ENCODE measurements around the gene PTPRT. TPM values are rescaled to one million over a fixed set of nuclear protein-coding genes. Genes with fewer than 3 reads are reported as not detected.
A peak's percentile ranks its signal among the peaks of the same experiment; 100 is the strongest.

PTPRT gene
- total and polyA plus RNA-seq, 2 donors (not counting 1 experiment from before 2014, with no cell fraction given), result not detected

GRCh38 chr20:42082611-42083010 is 1107.1 kb downstream of the PTPRT start:
- Histone ChIP-seq H3K36me3 (ENCODE audit: control insufficient read depth, insufficient read depth, low read length) (no peaks in the 10 kb centered on the region), H3K9me3 (ENCODE audit: control insufficient read depth, insufficient read depth, low read depth, low read length) (no peaks in the 10 kb centered on the region), H3K4me3 (replicated peaks in 1 of 4; ENCODE audit: control extremely low read depth in 1 of 4, insufficient read depth in 1 of 4, low read depth in 3 of 4, low read length in 4 of 4) (no peak overlapping the region), H3K4me2 (ENCODE audit: extremely low read depth, insufficient read depth, low read length) (no peak overlapping the region), H3K79me2 (ENCODE audit: control insufficient read depth, insufficient read depth, low read length) (no peaks in the 10 kb centered on the region), H2AFZ (ENCODE audit: low read length) (no peak overlapping the region), H4K20me1 (ENCODE audit: control insufficient read depth, extremely low read depth, insufficient read depth, low read length) (no peaks in the 10 kb centered on the region), H3K27ac (ENCODE audit: insufficient read depth, low read length) (no peak overlapping the region), H3K9ac (ENCODE audit: insufficient read depth, low read length) (no peak overlapping the region), H3K27me3 (ENCODE audit: control insufficient read depth, insufficient read depth, low read length) (no peaks in the 10 kb centered on the region), H3K4me1 (ENCODE audit: control insufficient read depth, extremely low read depth, insufficient read depth, low read length) (no peaks in the 10 kb centered on the region)
- DNase-seq (ENCODE audit: low read depth in 2 of 2), result peak in 1 of 2 donors; percentile 11
- no peak for TF ChIP-seq CTCF (conservative IDR thresholded peaks at IDR 0.05 in 1 of 2, IDR thresholded peaks at IDR 0.05 in 1 of 2; ENCODE audit: low read depth in 1 of 2, low read length in 2 of 2)
- no peak for TF ChIP-seq EZH2 (IDR thresholded peaks at IDR 0.05; ENCODE audit: low read length, missing control alignments)

- Histone ChIP-seq H3K36me3 (ENCODE audit: control insufficient read depth, insufficient read depth, low read length) (no peaks in the 10 kb centered on the region), H3K4me1 (ENCODE audit: control insufficient read depth, extremely low read depth, insufficient read depth, low read length) (no peaks in the 10 kb centered on the region), H2AFZ (ENCODE audit: low read length) (no peak overlapping the region), H3K79me2 (ENCODE audit: control insufficient read depth, insufficient read depth, low read length) (no peaks in the 10 kb centered on the region), H3K4me2 (ENCODE audit: extremely low read depth, insufficient read depth, low read length) (no peak overlapping the region), H3K27ac (ENCODE audit: insufficient read depth, low read length) (no peak overlapping the region), H4K20me1 (ENCODE audit: control insufficient read depth, extremely low read depth, insufficient read depth, low read length) (no peaks in the 10 kb centered on the region), H3K9me3 (ENCODE audit: control insufficient read depth, insufficient read depth, low read depth, low read length) (no peaks in the 10 kb centered on the region), H3K4me3 (replicated peaks in 1 of 4; ENCODE audit: control extremely low read depth in 1 of 4, insufficient read depth in 1 of 4, low read depth in 3 of 4, low read length in 4 of 4) (no peak overlapping the region), H3K27me3 (ENCODE audit: control insufficient read depth, insufficient read depth, low read length) (no peaks in the 10 kb centered on the region), H3K9ac (ENCODE audit: insufficient read depth, low read length) (no peak overlapping the region)
- no peak for DNase-seq (ENCODE audit: low read depth in 2 of 2)
- TF ChIP-seq CTCF (conservative IDR thresholded peaks at IDR 0.05 in 1 of 2, IDR thresholded peaks at IDR 0.05 in 1 of 2; ENCODE audit: low read depth in 1 of 2, low read length in 2 of 2) (no peak), EZH2 (IDR thresholded peaks at IDR 0.05; ENCODE audit: low read length, missing control alignments) (no peak)
Measured at GRCh38 chr20:42080956-42081355, 1108.8 kb downstream of the PTPRT start.

DNA sequence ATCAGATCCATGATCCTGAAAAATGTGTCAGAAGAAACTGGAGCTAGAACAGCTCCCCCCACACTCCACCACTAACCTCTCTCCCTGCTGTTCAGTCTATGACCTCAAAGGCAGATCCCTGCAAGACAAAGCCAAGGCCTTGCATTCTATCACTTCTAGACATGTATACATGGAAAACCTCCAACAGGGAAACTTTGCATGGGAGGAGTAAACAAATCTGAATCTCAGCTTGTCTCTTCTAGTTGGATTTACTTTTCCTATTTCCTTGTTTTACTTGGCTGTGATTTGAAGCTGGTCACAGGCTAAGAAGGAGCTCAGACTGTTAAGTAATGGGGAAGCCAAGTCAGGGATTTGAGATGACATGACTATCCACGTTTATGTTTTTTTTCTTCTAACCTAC is 1114.8 kb downstream of the PTPRT start:
- no peak overlapping the region for H3K27ac ChIP-seq (ENCODE audit: insufficient read depth, low read length)
- H3K27me3 ChIP-seq (ENCODE audit: control insufficient read depth, insufficient read depth, low read length), result no peaks in the 10 kb centered on the region
- no peaks in the 10 kb centered on the region for H3K79me2 ChIP-seq (ENCODE audit: control insufficient read depth, insufficient read depth, low read length)
- no peak overlapping the region for H3K4me2 ChIP-seq (ENCODE audit: extremely low read depth, insufficient read depth, low read length)
- no peak overlapping the region for H3K9ac ChIP-seq (ENCODE audit: insufficient read depth, low read length)
- H3K4me1 ChIP-seq (ENCODE audit: control insufficient read depth, extremely low read depth, insufficient read depth, low read length), result no peaks in the 10 kb centered on the region
- no peaks in the 10 kb centered on the region for H3K36me3 ChIP-seq (ENCODE audit: control insufficient read depth, insufficient read depth, low read length)
- no peak overlapping the region for H3K4me3 ChIP-seq (replicated peaks in 1 of 4; ENCODE audit: control extremely low read depth in 1 of 4, insufficient read depth in 1 of 4, low read depth in 3 of 4, low read length in 4 of 4)
- TF ChIP-seq EZH2 (IDR thresholded peaks at IDR 0.05; ENCODE audit: low read length, missing control alignments) (no peak), CTCF (conservative IDR thresholded peaks at IDR 0.05 in 1 of 2, IDR thresholded peaks at IDR 0.05 in 1 of 2; ENCODE audit: low read depth in 1 of 2, low read length in 2 of 2) (no peak)
- DNase-seq (ENCODE audit: low read depth in 2 of 2), result no peak
- no peak overlapping the region for H2AFZ ChIP-seq (ENCODE audit: low read length)
- no peaks in the 10 kb centered on the region for H3K9me3 ChIP-seq (ENCODE audit: control insufficient read depth, insufficient read depth, low read depth, low read length)
- H4K20me1 ChIP-seq (ENCODE audit: control insufficient read depth, extremely low read depth, insufficient read depth, low read length), result no peaks in the 10 kb centered on the region
